Ureter (tissue), 1 donor: ENCODE measurements around the gene PKN3. TPM values are rescaled to one million over a fixed set of nuclear protein-coding genes. Genes with fewer than 3 reads are reported as not detected.
"Not testable (repeated sequence)": the region's sequence is repeated elsewhere in the genome, so short reads cannot be mapped to it uniquely, and the experiment has no call there.

ENCODE experiments used
- DNase-seq: peaks from one replicate; pipeline ENCODE4 v3.0.0-alpha.2; 2020; ENCODE audit warnings: low spot score
- total RNA-seq: library from RNA; stranded (reverse); gene quantifications from one replicate; pipeline ENCODE4 v1.2.4, GENCODE V29; 2023
- donor health status: DM: yes; HTN: yes; CAD: no.

The PKN3 gene
- total RNA-seq, result 11.1 TPM

GRCh38 chr9:128702445-128702948 lies at the start of gene PKN3:
Gene PKN3 (plus strand): TSS chr9:128702503. CDS start chr9:128702916, 413 bp downstream.
- peak; percentile 82 for DNase-seq

GRCh38 chr9:128653908-128654307 lies 48.4 kb upstream of the PKN3 start:
- DNase-seq, result no peak

GRCh38 chr9:128654481-128654880 lies 47.8 kb upstream of the PKN3 start:
- no peak for DNase-seq

- DNase-seq, result peak; percentile 95
Measured at GRCh38 chr9:128656416-128657343, 45.6 kb upstream of the PKN3 start, which contains the start of gene DYNC2I2. Gene DYNC2I2 (minus strand): TSS chr9:128656847. CDS start chr9:128656726, 121 bp downstream.

- DNase-seq, result no peak
Measured at GRCh38 chr9:128657344-128657704, 45.0 kb upstream of the PKN3 start.

GRCh38 chr9:128657796-128658195 lies 44.5 kb upstream of the PKN3 start:
- no peak for DNase-seq

- DNase-seq, result not testable (repeated sequence)
Measured at GRCh38 chr9:128666481-128666941, 35.8 kb upstream of the PKN3 start.

- no peak for DNase-seq
Measured at GRCh38 chr9:128669786-128670185, 32.5 kb upstream of the PKN3 start.

- no peak for DNase-seq
Measured at GRCh38 chr9:128675382-128675781, 26.9 kb upstream of the PKN3 start.

GRCh38 chr9:128677794-128678193 lies 24.5 kb upstream of the PKN3 start:
- no peak for DNase-seq

- peak; percentile 82 for DNase-seq
Measured at GRCh38 chr9:128683340-128684064, 18.8 kb upstream of the PKN3 start.

GRCh38 chr9:128684065-128684324 lies 18.3 kb upstream of the PKN3 start:
- DNase-seq, result no peak

GRCh38 chr9:128684325-128685199 lies 17.7 kb upstream of the PKN3 start:
- DNase-seq, result peak; percentile 92

GRCh38 chr9:128685636-128686489 lies 16.4 kb upstream of the PKN3 start:
- peak; percentile 53 for DNase-seq

- no peak for DNase-seq
Measured at GRCh38 chr9:128687453-128687852, 14.8 kb upstream of the PKN3 start.

- DNase-seq, result peak; percentile 94
Measured at GRCh38 chr9:128688501-128689292, 13.6 kb upstream of the PKN3 start, which contains the start of gene SET. Gene SET (plus strand): TSS chr9:128689222. CDS start chr9:128689583, 361 bp downstream.

GRCh38 chr9:128689293-128689774 lies 13.0 kb upstream of the PKN3 start:
- peak; percentile 66 for DNase-seq

- peak; percentile 55 for DNase-seq
Measured at GRCh38 chr9:128689820-128690683, 12.3 kb upstream of the PKN3 start.

- DNase-seq, result no peak
Measured at GRCh38 chr9:128690684-128691034, 11.6 kb upstream of the PKN3 start.
